ENCODE measurements around the gene NR2F1-AS1. TPM values are rescaled to one million over a fixed set of nuclear protein-coding genes. Genes with fewer than 3 reads are reported as not detected.

NR2F1-AS1 gene
- polyA plus RNA-seq, 3 donors: not detected

DNA sequence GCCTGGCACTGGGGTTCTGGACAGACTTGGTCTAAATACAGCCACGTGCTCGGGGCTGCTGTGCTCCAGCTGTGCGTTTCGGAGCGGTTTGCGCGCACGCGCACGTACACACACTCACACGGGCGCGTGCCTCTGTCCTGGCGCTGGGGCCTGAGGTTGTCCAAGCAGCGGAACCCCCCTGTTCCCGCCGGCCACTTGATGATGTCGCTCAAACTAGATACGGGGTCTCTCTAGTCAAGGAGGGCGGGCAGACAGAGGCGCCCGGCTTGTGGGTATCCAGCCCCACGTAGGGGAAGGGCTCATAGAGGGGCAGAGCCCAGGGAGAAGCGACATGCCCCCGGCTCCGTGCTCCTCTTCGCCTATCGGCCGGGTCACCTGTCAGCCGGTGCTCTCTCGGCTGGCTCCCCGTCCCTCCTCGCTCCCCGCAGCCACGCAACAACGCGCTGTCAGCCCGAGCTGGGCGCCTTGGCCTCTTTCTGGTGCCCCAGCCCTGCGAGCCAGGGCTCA lies 8.9 kb downstream of the NR2F1-AS1 start:
- peaks cover 3% of the 10 kb centered on the region in 2 donors for H3K36me3 Mint-ChIP-seq
- H3K4me3 Mint-ChIP-seq: peak overlapping the region in 1 of 2 donors; percentile 84
- no peak for DNase-seq
- peaks cover 5 to 56% of the 10 kb centered on the region in 2 donors for H3K9me3 ChIP-seq (replicated peaks in 1 of 2; ENCODE audit: control insufficient read depth in 1 of 2, insufficient read depth in 1 of 2, low read length in 2 of 2)
- H3K4me1 Mint-ChIP-seq: peaks cover 21% of the 10 kb centered on the region
- peaks cover 94 to 100% of the 10 kb centered on the region in 2 donors for H3K27me3 ChIP-seq (ENCODE audit: control insufficient read depth in 2 of 2, insufficient read depth in 2 of 2, low read length in 2 of 2)
- H3K27ac ChIP-seq (ENCODE audit: low read depth in 1 of 2, low read length in 2 of 2): no peak overlapping the region
- no peak overlapping the region for H3K4me2 ChIP-seq (replicated peaks; ENCODE audit: extremely low read depth, low read length, poor library complexity, severe bottlenecking)
- no peaks in the 10 kb centered on the region for H3K79me2 ChIP-seq (ENCODE audit: insufficient read depth, low read length)
- H3K36me3 ChIP-seq (replicated peaks in 1 of 2; ENCODE audit: control insufficient read depth in 1 of 2, insufficient read depth in 2 of 2, low read length in 2 of 2): no peaks in the 10 kb centered on the region
- peaks cover 12% of the 10 kb centered on the region in 2 donors for H3K4me1 ChIP-seq (ENCODE audit: control insufficient read depth in 1 of 2, insufficient read depth in 2 of 2, low read length in 2 of 2)
- H3K4me3 ChIP-seq (replicated peaks in 1 of 3; ENCODE audit: low read depth in 2 of 3, low read length in 3 of 3): no peak overlapping the region
- no peaks in the 10 kb centered on the region for H4K20me1 ChIP-seq (ENCODE audit: insufficient read depth, low read length)
- H3K9me3 Mint-ChIP-seq: peaks cover 0 to 21% (median 15%) of the 10 kb centered on the region in 7 donors
- peaks cover 83 to 96% (median 89%) of the 10 kb centered on the region in 3 donors for H3K27me3 Mint-ChIP-seq (ENCODE audit: low read depth in 3 of 3)
- no peak for TF ChIP-seq CTCF (IDR thresholded peaks at IDR 0.05)
- no peak overlapping the region for H2AFZ ChIP-seq (ENCODE audit: insufficient read depth, low read depth, low read length, poor library complexity, severe bottlenecking)
- 3% methylated on average over 39 of the region's 40 CpGs for WGBS (ENCODE audit: insufficient coverage)
- intact Hi-C loops (cut with micrococcal nuclease): no loop called here
- H3K9ac ChIP-seq (ENCODE audit: insufficient read depth, low read length, poor library complexity, severe bottlenecking): no peak overlapping the region
- H3K27ac Mint-ChIP-seq: no peak overlapping the region

DNA sequence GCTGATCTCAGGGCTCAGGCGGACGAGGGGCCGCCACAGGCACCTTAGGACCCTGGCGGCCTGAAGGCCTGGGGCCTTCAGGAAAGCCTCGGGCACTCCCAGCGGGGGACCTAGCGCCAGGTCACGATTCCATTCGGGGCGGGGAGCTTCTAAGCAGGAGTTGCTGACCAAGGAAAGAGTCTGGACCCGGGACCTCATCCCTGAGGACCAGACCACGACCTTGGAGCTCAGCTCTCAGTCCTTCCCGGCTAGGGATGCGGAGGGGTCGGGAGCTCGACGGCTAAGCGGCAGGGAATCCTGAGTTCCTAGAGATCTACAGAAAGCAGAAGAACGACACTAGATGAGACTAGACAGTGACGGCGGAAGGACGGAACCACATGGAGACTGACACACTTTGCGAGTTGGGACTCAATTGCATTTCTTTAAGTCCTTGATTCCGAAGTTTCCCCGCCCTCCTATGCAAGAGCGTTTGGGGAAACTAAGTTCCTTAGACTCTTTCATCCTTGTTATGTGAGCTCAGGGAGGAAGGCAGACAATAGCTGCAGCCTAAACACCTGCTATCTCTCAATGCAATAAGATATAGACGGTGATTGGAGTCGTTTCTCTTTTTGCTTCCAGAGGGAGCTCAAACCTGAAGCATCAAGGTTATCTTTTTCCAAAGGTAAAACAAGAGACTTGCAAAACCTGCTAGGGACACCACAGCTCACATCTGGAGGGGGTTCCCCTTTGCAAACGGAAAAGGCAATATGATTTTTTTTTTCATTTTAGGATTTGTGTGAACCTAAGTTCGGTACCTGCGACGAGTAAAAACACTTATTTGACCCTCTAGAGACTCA lies 9.7 kb downstream of the NR2F1-AS1 start:
- Histone ChIP-seq H3K27ac (ENCODE audit: low read depth in 1 of 2, low read length in 2 of 2) (no peak overlapping the region), H3K4me1 (ENCODE audit: control insufficient read depth in 1 of 2, insufficient read depth in 2 of 2, low read length in 2 of 2) (peaks cover 12% of the 10 kb centered on the region in 2 donors), H3K79me2 (ENCODE audit: insufficient read depth, low read length) (no peaks in the 10 kb centered on the region), H3K9me3 (replicated peaks in 1 of 2; ENCODE audit: control insufficient read depth in 1 of 2, insufficient read depth in 1 of 2, low read length in 2 of 2) (peaks cover 5 to 56% of the 10 kb centered on the region in 2 donors), H3K4me2 (replicated peaks; ENCODE audit: extremely low read depth, low read length, poor library complexity, severe bottlenecking) (peak overlapping the region; percentile 77), H3K9ac (ENCODE audit: insufficient read depth, low read length, poor library complexity, severe bottlenecking) (no peak overlapping the region), H4K20me1 (ENCODE audit: insufficient read depth, low read length) (no peaks in the 10 kb centered on the region), H3K4me3 (replicated peaks in 1 of 3; ENCODE audit: low read depth in 2 of 3, low read length in 3 of 3) (peak overlapping the region in 1 of 3 experiments; percentile 71), H3K36me3 (replicated peaks in 1 of 2; ENCODE audit: control insufficient read depth in 1 of 2, insufficient read depth in 2 of 2, low read length in 2 of 2) (no peaks in the 10 kb centered on the region), H3K27me3 (ENCODE audit: control insufficient read depth in 2 of 2, insufficient read depth in 2 of 2, low read length in 2 of 2) (peaks cover 87 to 98% of the 10 kb centered on the region in 2 donors), H2AFZ (ENCODE audit: insufficient read depth, low read depth, low read length, poor library complexity, severe bottlenecking) (peak overlapping the region; percentile 67)
- whole genome bisulfite sequencing (ENCODE audit: insufficient coverage): 15% methylated on average over 26 of the region's 32 CpGs
- H3K36me3 Mint-ChIP-seq: peaks cover 3% of the 10 kb centered on the region in 2 donors
- intact Hi-C loops (cut with micrococcal nuclease): no loop called here
- H3K27ac Mint-ChIP-seq: no peak overlapping the region
- H3K9me3 Mint-ChIP-seq: peaks cover 0 to 21% (median 15%) of the 10 kb centered on the region in 7 donors
- no peak for DNase-seq
- TF ChIP-seq CTCF (IDR thresholded peaks at IDR 0.05): no peak
- H3K4me3 Mint-ChIP-seq: peak overlapping the region; percentile 60 to 84
- peaks cover 21% of the 10 kb centered on the region for H3K4me1 Mint-ChIP-seq
- peaks cover 79 to 91% (median 88%) of the 10 kb centered on the region in 3 donors for H3K27me3 Mint-ChIP-seq (ENCODE audit: low read depth in 3 of 3)
